Measurements from ENCODE around the gene ATP5MC3. TPM values are rescaled to one million over a fixed set of nuclear protein-coding genes. Genes with fewer than 3 reads are reported as not detected.
A peak's percentile ranks its signal among the peaks of the same experiment; 100 is the strongest.

The ATP5MC3 gene
- total RNA-seq, 4 donors from 2014 or later = 111 to 259 (median 178) TPM

- no peak for TF ChIP-seq CTCF (IDR thresholded peaks at IDR 0.05)
- DNase-seq (ENCODE audit: low spot score) (no peak), ATAC-seq (ENCODE audit: low FRiP score) (peak; percentile 62)
Observed at GRCh38 chr2:175168564-175168945, 13.0 kb downstream of the ATP5MC3 start.

GRCh38 chr2:175167792-175168563 lies 13.5 kb downstream of the ATP5MC3 start, which contains the start of gene ATF2:
TSS of gene ATF2 (minus strand) at chr2:175168203. CDS start at chr2:175136443, 31,760 bp downstream.
- no peak for TF ChIP-seq CTCF (IDR thresholded peaks at IDR 0.05)
- ATAC-seq (ENCODE audit: low FRiP score) (peak; percentile 99), DNase-seq (ENCODE audit: low spot score) (peak; percentile 89)

- ATAC-seq (ENCODE audit: low FRiP score) (peak; percentile 16), DNase-seq (ENCODE audit: low spot score) (peak; percentile 27)
- no peak for TF ChIP-seq CTCF (IDR thresholded peaks at IDR 0.05)
Observed at GRCh38 chr2:175167076-175167791, 14.3 kb downstream of the ATP5MC3 start.

- no peak for TF ChIP-seq CTCF (IDR thresholded peaks at IDR 0.05)
- DNase-seq (ENCODE audit: low spot score) (no peak), ATAC-seq (ENCODE audit: low FRiP score) (no peak)
Observed at GRCh38 chr2:175166216-175166824, 15.2 kb downstream of the ATP5MC3 start.

- no peak for TF ChIP-seq CTCF (IDR thresholded peaks at IDR 0.05)
- ATAC-seq (ENCODE audit: low FRiP score) (no peak), DNase-seq (ENCODE audit: low spot score) (no peak)
Observed at GRCh38 chr2:175164235-175164634, 17.3 kb downstream of the ATP5MC3 start.

GRCh38 chr2:175158894-175159293 lies 22.6 kb downstream of the ATP5MC3 start:
- no peak for TF ChIP-seq CTCF (IDR thresholded peaks at IDR 0.05)
- no peak for ATAC-seq (ENCODE audit: low FRiP score)
- DNase-seq (ENCODE audit: low spot score) = no peak

All from omental fat pad (tissue), 4 donors.